ENCODE data around the gene FOXO3. TPM values are rescaled to one million over a fixed set of nuclear protein-coding genes. Genes with fewer than 3 reads are reported as not detected.

FOXO3 gene
- polyA plus RNA-seq, 1 donor (not counting 4 experiments of a cell fraction or from before 2014, with no cell fraction given), result 17.6 TPM

GRCh38 chr6:108732091-108732870 lies 171.6 kb downstream of the FOXO3 start:
- no peak overlapping the region for H3K27ac ChIP-seq (ENCODE audit: control insufficient read depth, insufficient read depth, low read length)
- H3K4me1 ChIP-seq (ENCODE audit: control insufficient read depth, extremely low read depth, insufficient read depth, low read length), result peaks cover 31% of the 10 kb centered on the region
- FAIRE-seq, result peak; percentile 5
- dilution Hi-C loops (cut with MboI; ENCODE audit: extremely low pct_ligation_motif_present, low sequenced_read_pairs), result no loop called here
- no peak overlapping the region for H2AFZ ChIP-seq (ENCODE audit: control insufficient read depth, low read length)
- no peaks in the 10 kb centered on the region for H3K27me3 ChIP-seq (ENCODE audit: control insufficient read depth, extremely low read depth, insufficient read depth, low read length)
- H3K9me3 ChIP-seq (ENCODE audit: control insufficient read depth, low read depth, low read length), result no peaks in the 10 kb centered on the region
- TF ChIP-seq CTCF (optimal IDR thresholded peaks at IDR 0.05 in 1 of 3, IDR thresholded peaks at IDR 0.05 in 1 of 3, conservative IDR thresholded peaks at IDR 0.05 in 1 of 3; ENCODE audit: extremely low read depth in 1 of 3, insufficient read depth in 2 of 3, low read length in 3 of 3) (no peak), EZH2 (IDR thresholded peaks at IDR 0.05; ENCODE audit: low read length) (no peak)
- DNase-seq (ENCODE audit: low read depth, low spot score), result no peak
- peak overlapping the region; percentile 32 for H3K4me2 ChIP-seq (ENCODE audit: control insufficient read depth, extremely low read depth, insufficient read depth, low read depth, low read length)
- H3K4me3 ChIP-seq (ENCODE audit: control insufficient read depth in 2 of 3, extremely low read depth in 1 of 3, insufficient read depth in 2 of 3, low read depth in 1 of 3, low read length in 3 of 3), result no peak overlapping the region
- no peaks in the 10 kb centered on the region for H3K36me3 ChIP-seq (ENCODE audit: control insufficient read depth in 2 of 2, extremely low read depth in 1 of 2, insufficient read depth in 2 of 2, low read length in 2 of 2)
- H3K9me1 ChIP-seq (ENCODE audit: control insufficient read depth, extremely low read depth, insufficient read depth, low read length), result peaks cover 4% of the 10 kb centered on the region
- no peak overlapping the region for H3K9ac ChIP-seq (ENCODE audit: control insufficient read depth, extremely low read depth, insufficient read depth, low read length)
- H4K20me1 ChIP-seq (ENCODE audit: control insufficient read depth, extremely low read depth, insufficient read depth, low read length), result no peaks in the 10 kb centered on the region
- no peaks in the 10 kb centered on the region for H3K79me2 ChIP-seq (ENCODE audit: control insufficient read depth, insufficient read depth, low read length)

GRCh38 chr6:108733051-108733450 lies 172.3 kb downstream of the FOXO3 start:
- H3K4me2 ChIP-seq (ENCODE audit: control insufficient read depth, extremely low read depth, insufficient read depth, low read depth, low read length), result peak overlapping the region; percentile 32
- H3K27ac ChIP-seq (ENCODE audit: control insufficient read depth, insufficient read depth, low read length), result no peak overlapping the region
- H3K9ac ChIP-seq (ENCODE audit: control insufficient read depth, extremely low read depth, insufficient read depth, low read length), result no peak overlapping the region
- H4K20me1 ChIP-seq (ENCODE audit: control insufficient read depth, extremely low read depth, insufficient read depth, low read length), result no peaks in the 10 kb centered on the region
- H3K9me1 ChIP-seq (ENCODE audit: control insufficient read depth, extremely low read depth, insufficient read depth, low read length), result peaks cover 4% of the 10 kb centered on the region
- H3K79me2 ChIP-seq (ENCODE audit: control insufficient read depth, insufficient read depth, low read length), result no peaks in the 10 kb centered on the region
- peaks cover 39% of the 10 kb centered on the region for H3K4me1 ChIP-seq (ENCODE audit: control insufficient read depth, extremely low read depth, insufficient read depth, low read length)
- FAIRE-seq (no peak), DNase-seq (ENCODE audit: low read depth, low spot score) (no peak)
- H3K4me3 ChIP-seq (ENCODE audit: control insufficient read depth in 2 of 3, extremely low read depth in 1 of 3, insufficient read depth in 2 of 3, low read depth in 1 of 3, low read length in 3 of 3), result no peak overlapping the region
- H3K9me3 ChIP-seq (ENCODE audit: control insufficient read depth, low read depth, low read length), result no peaks in the 10 kb centered on the region
- no peaks in the 10 kb centered on the region for H3K27me3 ChIP-seq (ENCODE audit: control insufficient read depth, extremely low read depth, insufficient read depth, low read length)
- H3K36me3 ChIP-seq (ENCODE audit: control insufficient read depth in 2 of 2, extremely low read depth in 1 of 2, insufficient read depth in 2 of 2, low read length in 2 of 2), result no peaks in the 10 kb centered on the region
- no peak overlapping the region for H2AFZ ChIP-seq (ENCODE audit: control insufficient read depth, low read length)
- TF ChIP-seq CTCF (optimal IDR thresholded peaks at IDR 0.05 in 1 of 3, IDR thresholded peaks at IDR 0.05 in 1 of 3, conservative IDR thresholded peaks at IDR 0.05 in 1 of 3; ENCODE audit: extremely low read depth in 1 of 3, insufficient read depth in 2 of 3, low read length in 3 of 3) (no peak), EZH2 (IDR thresholded peaks at IDR 0.05; ENCODE audit: low read length) (no peak)
- dilution Hi-C loops (cut with MboI; ENCODE audit: extremely low pct_ligation_motif_present, low sequenced_read_pairs), result no loop called here
